IMR-90 (cell line): ENCODE data around the gene MMP14. TPM values are rescaled to one million over a fixed set of nuclear protein-coding genes. Genes with fewer than 3 reads are reported as not detected.

Experiments used
- ATAC-seq: fragments of 200-7000 bp; cut with Tn5 transposase; 2 replicates; pipeline ENCODE4 v1.9.1; 2020; ENCODE audit warnings: low read depth, mild to moderate bottlenecking, moderate library complexity
- BruUV-seq: library from RNA; stranded (reverse); fragments of 400-500 nt; replicated peaks from 2 replicates; lab custom pipeline; 2021; lab: Mats Ljungman, UMichigan
- CTCF ChIA-PET: fragments of 300-600 bp; formaldehyde crosslinking; extraction: SDS; loops from one replicate; lab custom pipeline; 2021; ENCODE audit warnings: antibody characterized with exemption; lab: Yijun Ruan, JAX
- POLR2A ChIA-PET: fragments of 300-600 bp; sonication (Branson Sonifier 250); formaldehyde crosslinking; loops from one replicate; lab custom pipeline; 2022; ENCODE audit warnings: antibody characterized with exemption; ENCODE audit not compliant: unreplicated experiment; lab: Charles Lee
- DNase-seq: peaks from one replicate; pipeline ENCODE4 v3.0.0; 2013
- H2AFZ ChIP-seq: replicated peaks from 2 replicates; pipeline ENCODE3; 2013; ENCODE audit warnings: low read length, mild to moderate bottlenecking; ENCODE audit not compliant: poor library complexity
- H2AK5ac ChIP-seq: 2 replicates; pipeline ENCODE4 v1.6.1; 2013; ENCODE audit warnings: low read depth, low read length, inconsistent platforms
- H2AK9ac ChIP-seq: replicated peaks from 2 replicates; pipeline ENCODE3; 2013; ENCODE audit warnings: mild to moderate bottlenecking, low read depth, low read length, moderate library complexity; ENCODE audit not compliant: poor library complexity
- H2BK120ac ChIP-seq: 2 replicates; pipeline ENCODE4 v1.6.1; 2013; ENCODE audit warnings: low read depth, low read length, inconsistent platforms
- H2BK15ac ChIP-seq: 3 replicates; pipeline ENCODE4 v1.6.1; 2013; ENCODE audit warnings: low read depth, low read length, inconsistent platforms
- H2BK20ac ChIP-seq: 2 replicates; pipeline ENCODE4 v1.6.1; 2013; ENCODE audit warnings: low read depth, mild to moderate bottlenecking, inconsistent platforms, low read length, moderate library complexity
- H2BK5ac ChIP-seq: 2 replicates; pipeline ENCODE4 v1.6.1; 2013; ENCODE audit warnings: mild to moderate bottlenecking, low read depth, low read length, inconsistent platforms; ENCODE audit not compliant: poor library complexity, severe bottlenecking
- H3K14ac ChIP-seq: replicated peaks from 2 replicates; pipeline ENCODE4 v1.6.1; 2013; ENCODE audit warnings: low read depth, low read length, inconsistent platforms
- H3K18ac ChIP-seq: 2 replicates; pipeline ENCODE4 v1.6.1; 2013; ENCODE audit warnings: low read depth, low read length, control low read depth
- H3K23ac ChIP-seq: 2 replicates; pipeline ENCODE4 v1.6.1; 2013; ENCODE audit warnings: low read depth, low read length, inconsistent platforms
- H3K27ac ChIP-seq: 2 replicates; pipeline ENCODE4 v1.5.1; 2013; ENCODE audit warnings: mild to moderate bottlenecking, control low read depth, low read length; ENCODE audit not compliant: insufficient read depth
- H3K27me3 ChIP-seq: 2 replicates; pipeline ENCODE4 v1.6.1; 2013; ENCODE audit warnings: low read length; ENCODE audit not compliant: control insufficient read depth, insufficient read depth
- H3K36me3 ChIP-seq: 2 replicates; pipeline ENCODE4 v1.6.1; 2013; ENCODE audit warnings: low read length, mixed read lengths; ENCODE audit not compliant: control insufficient read depth, insufficient read depth
- H3K4ac ChIP-seq: 2 replicates; pipeline ENCODE4 v1.6.1; 2013; ENCODE audit warnings: low read depth, low read length, inconsistent platforms
- H3K4me1 ChIP-seq: 2 replicates; pipeline ENCODE4 v1.6.1; 2013; ENCODE audit warnings: low read length, mixed read lengths; ENCODE audit not compliant: control insufficient read depth, insufficient read depth
- H3K4me2 ChIP-seq: 2 replicates; pipeline ENCODE4 v1.6.1; 2013; ENCODE audit warnings: low read depth, mild to moderate bottlenecking, control low read depth, low read length, moderate library complexity
- H3K4me3 ChIP-seq: 2 replicates; pipeline ENCODE4 v1.5.1; 2013; ENCODE audit warnings: low read depth, mild to moderate bottlenecking, control low read depth, low read length, moderate library complexity; ENCODE audit not compliant: insufficient read depth
- H3K56ac ChIP-seq: 2 replicates; pipeline ENCODE4 v1.6.1; 2013; ENCODE audit warnings: low read length, inconsistent platforms; ENCODE audit not compliant: insufficient read depth; ENCODE audit errors: extremely low read depth
- H3K79me1 ChIP-seq, 2 experiments: 2 replicates each; pipeline ENCODE4 v1.6.1; 2013; ENCODE audit warnings: low read length in 2 of 2, inconsistent platforms in 1 of 2, low read depth in 1 of 2
- H3K9ac ChIP-seq: 2 replicates; pipeline ENCODE4 v1.6.1; 2013; ENCODE audit warnings: low read depth, low read length, control low read depth
- H3K9me1 ChIP-seq: 2 replicates; pipeline ENCODE4 v1.6.1; 2013; ENCODE audit warnings: low read length, inconsistent platforms; ENCODE audit not compliant: insufficient read depth
- H3K9me3 ChIP-seq: 2 replicates; pipeline ENCODE4 v1.6.1; 2013; ENCODE audit warnings: low read length; ENCODE audit not compliant: control insufficient read depth, insufficient read depth
- H4K20me1 ChIP-seq: 2 replicates; pipeline ENCODE4 v1.6.1; 2013; ENCODE audit warnings: low read length, inconsistent platforms; ENCODE audit not compliant: insufficient read depth
- H4K5ac ChIP-seq: 2 replicates; pipeline ENCODE4 v1.6.1; 2013; ENCODE audit warnings: mild to moderate bottlenecking, low read depth, low read length, control low read depth
- H4K8ac ChIP-seq, 2 experiments: 2 replicates each; pipeline ENCODE4 v1.6.1; 2013; ENCODE audit warnings: low read depth in 2 of 2, low read length in 2 of 2, control low read depth in 1 of 2, inconsistent platforms in 1 of 2
- H4K91ac ChIP-seq: 2 replicates; pipeline ENCODE4 v1.6.1; 2013; ENCODE audit warnings: low read depth, low read length, inconsistent platforms; ENCODE audit not compliant: insufficient read depth
- CHD1 ChIP-seq: IDR thresholded peaks from 2 replicates; pipeline ENCODE4 v1.6.1; 2012; ENCODE audit warnings: low read depth, low read length, improper control_type of control experiment
- CTCF ChIP-seq: conservative IDR thresholded peaks from 2 replicates; pipeline ENCODE4 v1.5.1; 2012; ENCODE audit warnings: mild to moderate bottlenecking, low read depth, low read length, improper control_type of control experiment
- ELK1 ChIP-seq: fragments of 150-350 bp; IDR thresholded peaks from 2 replicates; pipeline ENCODE4 v1.6.1; 2016; ENCODE audit warnings: low read depth, mild to moderate bottlenecking, low read length, moderate library complexity, borderline replicate concordance
- MAFK ChIP-seq: IDR thresholded peaks from 2 replicates; pipeline ENCODE4 v1.6.1; 2012; ENCODE audit warnings: low read depth, low read length, improper control_type of control experiment
- MAZ ChIP-seq: IDR thresholded peaks from 2 replicates; pipeline ENCODE4 v1.6.1; 2012; ENCODE audit warnings: low read depth, mild to moderate bottlenecking, low read length, improper control_type of control experiment, moderate library complexity, borderline replicate concordance
- MXI1 ChIP-seq: IDR thresholded peaks from 2 replicates; pipeline ENCODE4 v1.6.1; 2012; ENCODE audit warnings: low read depth, mild to moderate bottlenecking, low read length, moderate library complexity, borderline replicate concordance
- NFE2L2 ChIP-seq: fragments of 150-350 bp; IDR thresholded peaks from 2 replicates; pipeline ENCODE4 v1.6.1; 2016; ENCODE audit warnings: low read depth, mild to moderate bottlenecking, low read length
- POLR2A ChIP-seq: IDR thresholded peaks from 2 replicates; pipeline ENCODE4 v1.6.1; 2012; ENCODE audit warnings: mild to moderate bottlenecking, low read depth, low read length
- RCOR1 ChIP-seq: IDR thresholded peaks from 2 replicates; pipeline ENCODE4 v1.6.1; 2012; ENCODE audit warnings: mild to moderate bottlenecking, low read length, improper control_type of control experiment; ENCODE audit not compliant: insufficient replicate concordance
- RFX5 ChIP-seq: IDR thresholded peaks from 2 replicates; pipeline ENCODE4 v1.8.0; 2012; ENCODE audit warnings: low read depth, mild to moderate bottlenecking, low read length, moderate library complexity
- SMC3 ChIP-seq: fragments of 150-350 bp; IDR thresholded peaks from 2 replicates; pipeline ENCODE4 v1.6.1; 2016; ENCODE audit warnings: low read depth, mild to moderate bottlenecking, antibody characterized with exemption, low read length, moderate library complexity
- USF2 ChIP-seq: fragments of 150-350 bp; IDR thresholded peaks from 2 replicates; pipeline ENCODE4 v1.6.1; 2017; ENCODE audit warnings: mild to moderate bottlenecking, antibody characterized with exemption, low read length, low read depth
- WGBS, 2 experiments: methylation state at CpG; one replicate each; pipeline versions ENCODE4 v1.1.5 to v1.1.7; 2013; ENCODE audit warnings: missing lambda C conversion rate in 2 of 2; ENCODE audit not compliant: insufficient read length in 1 of 2; ENCODE audit errors: extremely low coverage in 2 of 2; 5-methylcytosine and 5-hydroxymethylcytosine counted together
- dilution Hi-C: fragments of 300-500 bp; cut with HindIII; formaldehyde crosslinking; loops from one replicate; pipeline ENCODE4 v1.14.3; 2018; ENCODE audit warnings: low sequenced_read_pairs; ENCODE audit not compliant: unreplicated experiment
- in situ Hi-C: fragments of 300-500 bp; cut with MboI; formaldehyde crosslinking; loops from 3 replicates; pipeline ENCODE4 v1.14.3; 2019; ENCODE audit warnings: low sequenced_read_pairs, inconsistent platforms, mixed read lengths
- intact Hi-C: fragments of 100-400 bp; cut with micrococcal nuclease; formaldehyde crosslinking; loops from 2 replicates; pipeline ENCODE4 v1.10.0; 2022
- polyA plus RNA-seq, 3 experiments: library from polyadenylated mRNA; depleted of rRNA; stranded (reverse); fragments of >200 nt; gene quantifications; 2 replicates each; pipeline ENCODE4 v1.2.3, GENCODE V29; 2012; ENCODE audit warnings: low replicate concordance in 1 of 3
- total RNA-seq: library from RNA; depleted of rRNA; stranded (reverse); fragments of >200 nt; gene quantifications from 2 replicates; pipeline ENCODE4 v1.2.3, GENCODE V29; 2012

The MMP14 gene
- total and polyA plus RNA-seq, 2 of the 4 experiments (the other 2 are of a cell fraction) = 156 to 315 TPM

GRCh38 chr14:22884076-22884737 lies 47.8 kb downstream of the MMP14 start:
- Histone ChIP-seq H2AK5ac (no peak overlapping the region), H3K4me1 (peaks cover 5% of the 10 kb centered on the region; the same call in 1 of the 2 replicates), H4K5ac (no peak overlapping the region), H3K79me1 (peaks cover 7 to 17% of the 10 kb centered on the region in 2 experiments; a peak in 3 of 4 replicates), H3K36me3 (peaks cover 3% of the 10 kb centered on the region), H3K4me3 (no peak overlapping the region), H3K4me2 (no peak overlapping the region), H3K14ac (no peak overlapping the region), H4K20me1 (no peaks in the 10 kb centered on the region), H3K18ac (no peak overlapping the region), H2BK20ac (no peak overlapping the region), H3K9me1 (peaks cover 11% of the 10 kb centered on the region; the same call in 1 of the 2 replicates), H3K9me3 (no peaks in the 10 kb centered on the region), H2AK9ac (peak overlapping the region; percentile 28), H3K27ac (no peak overlapping the region), H2BK120ac (no peak overlapping the region), H3K23ac (no peak overlapping the region), H3K27me3 (no peaks in the 10 kb centered on the region), H2AFZ (no peak overlapping the region), H4K91ac (no peak overlapping the region), H3K9ac (no peak overlapping the region), H2BK5ac (no peak overlapping the region), H4K8ac (no peak overlapping the region), H2BK15ac (no peak overlapping the region), H3K56ac (no peak overlapping the region), H3K4ac (no peak overlapping the region)
- intact Hi-C loops = no loop called here
- DNase-seq = no peak
- BruUV-seq = no TSS peak
- POLR2A ChIA-PET = interaction anchor here (1.0 kb wide), 1 partner anchor 33 kb away, joined by 3 read pairs; no protein-coding TSS in a partner anchor
- CTCF ChIA-PET = interaction anchor here (1.7 kb wide), 1 partner anchor 12 kb away, joined by 10 read pairs; no protein-coding TSS in a partner anchor
- 96% methylated on average over 3 of the region's 7 CpGs; no CpG with 5 or more reads in 1 of the 2 experiments for WGBS, 2 experiments
- in situ Hi-C loops = no loop called here
- dilution Hi-C loops = no loop called here
- no peak for ATAC-seq
- TF ChIP-seq SMC3 (no peak), POLR2A (no peak), CTCF (no peak), CHD1 (no peak), NFE2L2 (no peak), USF2 (no peak), RFX5 (no peak), RCOR1 (no peak), MAFK (no peak), MXI1 (no peak), MAZ (no peak), ELK1 (no peak)
